HEK293 (cell line): ENCODE measurements around the gene HTRA1.

Experiments
- CTCF ChIP-seq: fragments of 450-650 bp; formaldehyde crosslinking; IDR thresholded peaks from 2 replicates; pipeline ENCODE4 v1.5.1; 2016; ENCODE audit warnings: missing biosample characterization, missing genetic modification characterization
- SP2 ChIP-seq: fragments of 450-650 bp; formaldehyde crosslinking; IDR thresholded peaks from 2 replicates; pipeline ENCODE4 v1.5.1; 2016; ENCODE audit warnings: missing biosample characterization, missing genetic modification characterization
- ZFP69B ChIP-seq: fragments of 450-650 bp; formaldehyde crosslinking; IDR thresholded peaks from 2 replicates; pipeline ENCODE4 v1.5.1; 2016; ENCODE audit warnings: missing biosample characterization, missing genetic modification characterization
- ZNF473 ChIP-seq: fragments of 450-650 bp; formaldehyde crosslinking; IDR thresholded peaks from 2 replicates; pipeline ENCODE4 v1.5.1; 2017; ENCODE audit warnings: missing biosample characterization, missing genetic modification characterization
- ZNF530 ChIP-seq: fragments of 450-650 bp; formaldehyde crosslinking; IDR thresholded peaks from 2 replicates; pipeline ENCODE4 v1.5.1; 2016; ENCODE audit warnings: low read depth, missing biosample characterization, missing genetic modification characterization

- no peak for TF ChIP-seq SP2 (tag by site-specific recombination)
- no peak for TF ChIP-seq CTCF
- no peak for TF ChIP-seq ZFP69B
- TF ChIP-seq ZNF473 (tag by site-specific recombination), result no peak
- TF ChIP-seq ZNF530, result no peak
These were observed 29.7 kb downstream of the HTRA1 start for GRCh38 chr10:122490786-122491680.
